Brain microvascular endothelial cell (primary cell): Measurements from ENCODE around the gene SNRNP27.
A peak's percentile ranks its signal among the peaks of the same experiment; 100 is the strongest.

ENCODE experiments used
- DNase-seq: peaks from one replicate; pipeline ENCODE4 v3.0.0-alpha.2; 2020
- H3K27ac ChIP-seq: fragments of 250-450 bp; sonication (Bioruptor Pico); 2 replicates; pipeline ENCODE4 v1.5.1; 2020; ENCODE audit warnings: mild to moderate bottlenecking, moderate library complexity
- H3K27me3 ChIP-seq: fragments of 250-450 bp; sonication (Bioruptor Pico); replicated peaks from 2 replicates; pipeline ENCODE4 v1.5.1; 2020; ENCODE audit warnings: mild to moderate bottlenecking
- H3K36me3 ChIP-seq: fragments of 250-450 bp; sonication (Bioruptor Pico); replicated peaks from 2 replicates; pipeline ENCODE4 v1.5.1; 2020; ENCODE audit warnings: mild to moderate bottlenecking
- H3K4me3 ChIP-seq: 2 replicates; pipeline ENCODE4 v1.5.1; 2011; ENCODE audit warnings: low read depth, mild to moderate bottlenecking, control low read depth, low read length, moderate library complexity
- CTCF ChIP-seq: IDR thresholded peaks from 2 replicates; pipeline ENCODE4 v1.5.1; 2011; ENCODE audit warnings: low read depth, mild to moderate bottlenecking, moderate library complexity, low read length, control low read depth, inconsistent platforms; ENCODE audit errors: missing control alignments
- in situ Hi-C: cut with HindIII; loops from 2 replicates; pipeline ENCODE4 v1.10.0; 2017; ENCODE audit warnings: low sequenced_read_pairs, low pct_ligation_motif_present

Gene SNRNP27

GRCh38 chr2:69933839-69934613 lies 40.3 kb downstream of the SNRNP27 start:
- Histone ChIP-seq H3K36me3 (peaks cover 33% of the 10 kb centered on the region), H3K4me3 (no peak overlapping the region), H3K27ac (peak overlapping the region; percentile 96), H3K27me3 (no peaks in the 10 kb centered on the region)
- no peak for TF ChIP-seq CTCF
- in situ Hi-C loops, result loop anchor here (25.0 kb wide), 1 partner anchor 153 kb away; the partner anchor contains the start of gene PCBP1
- DNase-seq, result peak; percentile 92

GRCh38 chr2:69934614-69934908 lies 40.8 kb downstream of the SNRNP27 start:
- DNase-seq, result no peak
- H3K36me3 ChIP-seq, result peaks cover 36% of the 10 kb centered on the region
- no peaks in the 10 kb centered on the region for H3K27me3 ChIP-seq
- no peak for TF ChIP-seq CTCF
- H3K27ac ChIP-seq, result peak overlapping the region; percentile 96
- no peak overlapping the region for H3K4me3 ChIP-seq
- in situ Hi-C loops, result loop anchor here (25.0 kb wide), 1 partner anchor 153 kb away; the partner anchor contains the start of gene PCBP1

- H3K27me3 ChIP-seq, result no peaks in the 10 kb centered on the region
- H3K27ac ChIP-seq, result peak overlapping the region; percentile 96
- no peak for DNase-seq
- TF ChIP-seq CTCF, result no peak
- peaks cover 38% of the 10 kb centered on the region for H3K36me3 ChIP-seq
- H3K4me3 ChIP-seq, result no peak overlapping the region
- in situ Hi-C loops, result loop anchor here (25.0 kb wide), 1 partner anchor 152 kb away; the partner anchor contains the start of gene PCBP1
Observed at GRCh38 chr2:69935011-69935410, 41.3 kb downstream of the SNRNP27 start.

GRCh38 chr2:69936906-69937305 lies 43.1 kb downstream of the SNRNP27 start:
- TF ChIP-seq CTCF, result no peak
- in situ Hi-C loops, result loop anchor here (25.0 kb wide), 1 partner anchor 150 kb away; the partner anchor contains the start of gene PCBP1
- Histone ChIP-seq H3K4me3 (no peak overlapping the region), H3K27me3 (no peaks in the 10 kb centered on the region), H3K36me3 (peaks cover 43% of the 10 kb centered on the region), H3K27ac (no peak overlapping the region)
- no peak for DNase-seq

GRCh38 chr2:69937968-69938367 lies 44.2 kb downstream of the SNRNP27 start:
- Histone ChIP-seq H3K4me3 (no peak overlapping the region), H3K36me3 (peaks cover 46% of the 10 kb centered on the region), H3K27me3 (no peaks in the 10 kb centered on the region), H3K27ac (no peak overlapping the region)
- no peak for TF ChIP-seq CTCF
- in situ Hi-C loops, result loop anchor here (25.0 kb wide), 1 partner anchor 149 kb away; the partner anchor contains the start of gene PCBP1
- no peak for DNase-seq
